HG02763 (cell line): ENCODE measurements around the gene QSOX1.

Experiments used
- ATAC-seq: cut with Tn5 transposase; IDR thresholded peaks from one replicate; pipeline ENCODE4 v1.9.1; 2021; ENCODE audit warnings: mild to moderate bottlenecking, moderate library complexity; ENCODE audit not compliant: unreplicated experiment

Gene QSOX1

GRCh38 chr1:180144659-180145357 lies 9.9 kb upstream of the QSOX1 start:
- ATAC-seq: no peak

DNA sequence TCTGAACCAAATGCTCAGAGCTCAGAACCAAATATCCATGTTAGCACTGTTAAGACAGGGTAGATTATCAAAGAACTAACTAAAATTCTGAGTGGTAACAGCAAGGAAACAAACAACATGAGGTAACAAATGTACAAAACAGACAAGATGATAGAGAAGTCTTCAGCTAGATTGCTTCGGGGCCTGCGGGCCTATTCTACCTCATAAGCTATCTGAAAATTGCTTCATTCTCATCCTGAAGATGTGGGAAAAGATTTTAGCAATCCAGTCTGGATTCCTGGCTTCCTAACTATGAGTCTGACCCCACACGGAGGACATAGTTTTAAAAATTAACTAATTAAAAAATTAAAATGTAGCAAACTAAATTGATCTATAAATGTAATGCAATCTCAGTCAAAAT lies 9.2 kb upstream of the QSOX1 start:
- no peak for ATAC-seq

DNA sequence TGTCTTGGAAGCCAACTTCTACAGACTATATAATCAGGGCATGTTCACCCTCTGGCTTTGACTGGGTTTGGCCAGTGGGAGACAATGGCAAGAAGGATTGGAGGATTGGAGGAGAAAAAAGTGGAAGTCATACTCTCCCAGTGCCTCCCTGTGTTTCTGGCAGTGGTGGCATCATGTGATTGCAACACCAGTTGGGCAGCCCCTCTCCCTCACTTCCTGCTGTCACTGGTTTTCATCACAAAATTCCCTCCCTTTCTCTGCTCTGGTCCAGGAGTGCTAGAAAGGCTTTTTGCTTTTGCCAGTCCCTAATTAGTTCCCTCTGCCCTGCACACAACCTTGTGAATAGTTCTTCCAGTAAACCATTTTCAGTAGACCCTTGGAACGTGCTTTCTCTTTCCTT lies 3.7 kb upstream of the QSOX1 start:
- ATAC-seq: no peak

GRCh38 chr1:180151508-180151907 lies 3.2 kb upstream of the QSOX1 start:
- ATAC-seq: no peak

- ATAC-seq: no peak
These were observed 2.1 kb upstream of the QSOX1 start for GRCh38 chr1:180152588-180152987.

GRCh38 chr1:180153032-180153431 lies 1.6 kb upstream of the QSOX1 start:
- ATAC-seq: no peak

DNA sequence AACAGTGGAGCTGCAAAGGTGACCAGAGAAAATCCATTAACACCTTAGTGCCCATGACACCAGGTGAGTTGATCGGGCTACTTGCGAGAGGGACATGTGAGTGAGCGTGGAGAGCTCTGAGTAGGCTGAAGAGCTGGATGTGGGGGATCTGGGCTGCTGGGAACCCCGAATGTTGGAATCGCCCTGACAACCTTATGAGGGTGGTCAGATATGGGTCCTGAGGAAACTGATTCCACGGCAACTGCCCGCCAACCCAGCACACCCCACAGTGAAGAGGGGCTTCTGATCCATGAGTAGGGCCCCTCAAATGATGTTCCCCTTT lies 705 bp upstream of the QSOX1 start:
- no peak for ATAC-seq

GRCh38 chr1:180155182-180155682 lies 563 bp downstream of the QSOX1 start:
- no peak for ATAC-seq

GRCh38 chr1:180156201-180156600 lies 1.5 kb downstream of the QSOX1 start:
- no peak for ATAC-seq

- no peak for ATAC-seq
These were observed 2.0 kb downstream of the QSOX1 start for GRCh38 chr1:180156631-180157091.

DNA sequence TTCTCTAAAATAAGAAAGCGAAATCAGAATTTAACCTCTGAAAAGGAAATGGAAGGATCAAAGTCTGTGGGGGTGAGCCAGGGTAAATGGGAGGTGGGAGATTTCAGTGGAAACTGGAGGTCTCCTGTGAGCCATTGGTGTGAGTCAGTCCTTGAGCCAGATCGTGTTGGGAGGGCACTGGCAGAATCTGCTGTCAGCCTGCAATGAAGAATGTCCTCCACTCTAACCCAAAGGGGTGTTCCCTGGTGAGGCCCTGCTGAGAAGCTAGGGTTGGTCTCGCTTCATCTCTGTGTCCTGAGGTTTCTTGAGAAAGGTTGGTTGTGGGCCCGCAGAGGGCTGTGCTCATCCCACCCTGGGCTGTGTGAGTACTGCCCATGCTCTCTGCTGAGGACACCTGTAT lies 2.4 kb downstream of the QSOX1 start:
- no peak for ATAC-seq

- no peak for ATAC-seq
These were observed 2.9 kb downstream of the QSOX1 start for GRCh38 chr1:180157576-180158057.

DNA sequence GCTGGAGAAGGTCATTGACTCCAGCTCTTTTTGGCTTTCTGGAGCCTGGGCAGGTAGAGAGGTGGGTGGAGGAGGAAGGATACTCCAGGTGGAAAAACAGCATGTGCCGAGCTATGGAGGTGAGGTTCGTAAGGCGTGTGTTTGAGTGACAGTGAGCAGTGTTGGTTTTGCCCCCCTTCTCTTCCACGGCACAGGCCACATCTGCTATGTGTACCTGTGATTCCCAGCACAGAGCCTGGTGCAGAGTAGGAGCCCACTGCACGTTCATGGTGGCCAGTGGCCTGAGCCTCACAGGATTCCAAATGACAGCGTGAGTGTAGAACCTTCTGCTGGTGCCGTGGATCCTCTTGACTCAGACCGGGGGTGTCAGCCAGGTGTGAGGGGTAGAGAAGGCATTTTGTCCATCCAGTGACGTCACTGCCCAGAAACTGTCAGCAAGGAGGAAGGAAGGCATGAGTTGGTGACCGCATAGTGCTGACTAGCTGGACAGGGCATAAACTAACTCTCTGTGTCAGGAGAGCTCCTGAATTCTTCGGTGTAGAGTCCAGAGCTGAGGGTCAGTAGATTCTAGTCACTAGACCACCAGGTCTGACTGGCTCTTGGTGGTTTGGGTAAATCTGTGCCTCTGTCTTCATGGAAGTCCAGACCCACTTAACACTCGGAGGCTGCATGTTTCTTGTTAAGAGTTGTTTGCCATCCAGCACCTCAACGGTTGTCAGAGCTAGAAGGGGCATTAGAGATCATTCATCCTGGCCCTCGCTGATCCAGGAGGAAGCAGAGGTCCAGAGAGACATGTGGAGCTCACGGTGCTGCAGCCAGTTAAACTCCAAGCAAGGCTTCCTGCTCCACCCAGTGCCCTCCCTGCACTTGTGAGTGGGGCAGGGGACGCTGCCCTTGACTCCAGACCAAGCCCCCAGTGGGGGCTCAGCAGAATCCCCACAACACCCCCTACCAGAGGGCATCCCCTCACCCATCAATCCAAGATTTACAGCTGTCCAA lies 3.8 kb downstream of the QSOX1 start:
- no peak for ATAC-seq

DNA sequence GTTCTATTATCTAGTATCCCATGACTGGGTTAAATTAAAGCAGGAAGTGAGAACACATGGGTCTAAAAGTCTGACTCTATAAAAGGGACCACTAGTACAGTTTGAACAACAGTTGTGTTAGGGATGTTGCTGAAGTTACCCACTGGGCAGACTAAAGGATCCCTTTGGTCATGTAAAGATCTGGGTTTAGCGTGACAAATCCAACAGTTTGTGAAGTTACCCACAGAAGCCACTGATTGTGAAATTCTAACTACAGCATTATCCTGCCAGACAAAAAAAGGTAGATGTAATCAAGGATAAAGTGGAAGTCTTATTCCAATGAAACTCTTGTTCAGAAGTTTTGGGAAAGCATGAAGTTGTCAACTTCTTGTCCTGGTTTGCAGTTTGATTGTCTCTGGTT lies 5.7 kb downstream of the QSOX1 start:
- no peak for ATAC-seq

DNA sequence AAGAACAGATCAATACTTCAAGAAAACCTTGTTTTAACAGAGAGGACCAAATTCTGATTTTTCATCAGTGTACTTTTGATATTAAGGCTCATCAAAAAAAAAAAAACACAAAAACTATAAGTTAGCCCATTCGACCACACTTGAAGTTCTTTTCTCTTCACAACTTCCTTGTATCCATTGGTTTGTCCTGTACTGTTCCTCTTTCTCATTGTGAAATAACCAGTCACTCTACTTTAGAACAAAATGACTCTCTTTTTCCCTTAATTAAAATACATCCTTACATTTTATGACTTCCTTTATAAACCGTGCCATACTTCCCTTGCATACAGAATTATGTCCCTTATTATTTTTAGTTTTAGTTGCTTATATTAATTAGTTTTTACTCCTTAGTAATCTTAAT lies 8.4 kb downstream of the QSOX1 start:
- no peak for ATAC-seq

DNA sequence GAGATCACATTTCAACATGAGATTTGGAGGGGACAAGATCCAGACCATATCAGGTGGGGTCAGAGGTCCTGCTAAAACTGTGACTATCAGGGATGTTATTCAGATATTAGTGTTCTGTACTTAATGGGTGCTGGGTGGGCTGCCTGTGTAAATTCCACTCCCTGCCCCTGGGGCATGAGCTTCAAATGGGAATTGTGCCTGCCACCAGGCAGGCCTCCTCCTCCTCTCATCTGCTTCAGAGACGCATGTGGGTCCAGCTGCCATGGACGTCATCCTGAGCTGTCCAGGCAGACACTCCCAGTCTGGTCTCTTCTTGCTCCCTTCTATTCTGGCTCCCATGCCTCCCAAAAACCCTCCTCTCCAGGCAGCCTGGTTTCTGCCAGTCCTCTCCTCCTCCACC lies 10.4 kb downstream of the QSOX1 start:
- ATAC-seq: no peak

DNA sequence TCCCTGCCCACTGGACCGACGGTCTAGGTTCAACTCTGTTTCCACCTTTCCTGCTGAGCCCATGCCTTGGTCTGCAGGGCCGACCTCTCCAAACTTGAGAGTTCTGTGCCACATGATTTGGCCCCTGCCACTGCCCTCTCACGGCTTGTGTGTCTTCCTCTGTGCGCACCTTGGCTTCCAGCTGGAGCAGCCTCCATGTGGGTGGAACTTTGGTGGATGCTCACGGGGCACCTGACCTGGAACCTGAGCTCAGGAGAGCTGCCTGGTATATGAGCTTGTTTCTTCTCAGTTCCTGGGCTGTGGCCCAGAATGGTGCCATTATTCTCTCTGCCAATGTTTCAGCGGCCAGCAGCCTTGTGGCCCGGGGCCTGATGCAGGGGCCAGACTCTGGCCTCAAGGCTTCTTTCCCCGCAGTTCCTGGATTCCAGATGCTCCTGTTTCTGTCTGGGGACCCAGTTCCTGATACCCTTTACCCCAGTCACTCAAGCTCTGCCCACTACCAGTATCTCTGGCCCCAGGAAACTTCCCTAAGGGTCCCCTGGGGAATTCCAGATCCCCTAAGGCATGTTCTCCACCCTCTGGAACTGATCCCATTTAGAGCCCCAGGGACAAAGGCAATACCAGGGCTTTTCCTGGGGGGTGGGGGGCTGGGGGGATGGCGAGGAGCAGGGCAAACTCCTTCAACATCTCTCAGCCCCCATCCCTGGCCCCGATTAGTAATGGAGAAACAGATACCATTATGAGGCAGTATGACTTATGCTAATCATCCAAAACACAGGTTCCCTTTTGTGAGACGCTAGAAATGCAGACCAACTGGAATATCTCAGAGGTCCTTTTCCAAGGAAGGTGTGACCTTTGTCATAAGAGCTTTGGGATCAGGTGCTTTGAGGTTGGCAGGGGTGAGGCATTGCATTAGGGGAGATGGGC lies 11.1 kb downstream of the QSOX1 start:
- ATAC-seq: no peak

- no peak for ATAC-seq
These were observed 11.7 kb downstream of the QSOX1 start for GRCh38 chr1:180166436-180166800.

DNA sequence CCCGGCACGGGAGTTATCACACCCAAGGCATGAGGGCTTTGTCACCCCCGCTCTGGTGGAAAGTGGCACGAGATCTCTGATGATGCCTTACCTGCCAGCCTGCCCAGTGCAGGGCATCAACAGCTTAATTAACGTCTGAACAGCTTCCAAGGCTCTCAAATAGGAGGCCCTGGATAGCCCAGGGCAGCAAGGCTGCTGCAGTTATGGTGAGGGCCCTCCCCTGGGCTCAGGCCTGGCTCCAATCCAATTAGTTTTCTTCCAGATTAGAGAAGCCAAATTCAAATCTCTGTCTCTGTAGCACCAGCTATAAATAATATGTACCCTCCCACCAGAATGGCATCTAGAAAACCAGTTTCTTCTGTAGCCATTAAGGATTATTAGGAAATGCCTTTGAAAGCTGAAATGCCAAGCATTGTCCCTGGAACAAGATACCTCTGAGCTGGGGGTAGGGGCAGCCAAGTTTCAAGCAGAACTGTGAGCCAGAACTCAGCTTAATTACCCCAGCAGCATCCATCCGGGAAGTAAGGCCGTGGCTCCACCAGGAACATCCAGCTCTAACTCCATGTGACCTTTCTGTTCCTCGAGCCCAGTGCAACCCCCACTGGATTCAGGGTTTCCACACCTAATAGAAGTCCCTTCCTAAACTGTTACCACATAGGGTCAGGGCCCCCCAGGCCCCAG lies 12.5 kb downstream of the QSOX1 start:
- no peak for ATAC-seq
